IPS-18a (cell line): ENCODE data around the gene TFAP2E.
"Not testable (repeated sequence)": the region's sequence is repeated elsewhere in the genome, so short reads cannot be mapped to it uniquely, and the experiment has no call there.

Experiments
- H3K27ac ChIP-seq: one replicate; pipeline ENCODE4 v1.5.1; 2013; ENCODE audit warnings: low read length
- H3K27me3 ChIP-seq: one replicate; pipeline ENCODE4 v1.6.1; 2013; ENCODE audit warnings: mild to moderate bottlenecking, low read length; ENCODE audit not compliant: control insufficient read depth, insufficient read depth
- H3K36me3 ChIP-seq: one replicate; pipeline ENCODE4 v1.6.1; 2013; ENCODE audit warnings: low read depth, low read length; ENCODE audit not compliant: control insufficient read depth
- H3K4me1 ChIP-seq: one replicate; pipeline ENCODE4 v1.6.1; 2013; ENCODE audit warnings: low read depth, low read length; ENCODE audit not compliant: control insufficient read depth
- H3K4me3 ChIP-seq: one replicate; pipeline ENCODE4 v1.5.1; 2013; ENCODE audit warnings: low read length
- H3K9ac ChIP-seq: one replicate; pipeline ENCODE4 v1.6.1; 2013; ENCODE audit warnings: mild to moderate bottlenecking, low read length, moderate library complexity
- H3K9me3 ChIP-seq: one replicate; pipeline ENCODE4 v1.6.1; 2013; ENCODE audit warnings: low read depth, low read length; ENCODE audit not compliant: control insufficient read depth

Gene TFAP2E

GRCh38 chr1:35567947-35568558 is 5.1 kb upstream of the TFAP2E start:
- peaks cover 40% of the 10 kb centered on the region for H3K27me3 ChIP-seq
- no peaks in the 10 kb centered on the region for H3K9me3 ChIP-seq
- no peaks in the 10 kb centered on the region for H3K4me1 ChIP-seq
- H3K36me3 ChIP-seq, result peaks cover 12% of the 10 kb centered on the region
- H3K9ac ChIP-seq, result no peak overlapping the region
- H3K27ac ChIP-seq, result no peak overlapping the region
- no peak overlapping the region for H3K4me3 ChIP-seq

GRCh38 chr1:35568975-35569395 is 4.1 kb upstream of the TFAP2E start:
- H3K9ac ChIP-seq, result no peak overlapping the region
- H3K36me3 ChIP-seq, result peaks cover 5% of the 10 kb centered on the region
- no peak overlapping the region for H3K4me3 ChIP-seq
- peaks cover 50% of the 10 kb centered on the region for H3K27me3 ChIP-seq
- no peak overlapping the region for H3K27ac ChIP-seq
- H3K9me3 ChIP-seq, result no peaks in the 10 kb centered on the region
- H3K4me1 ChIP-seq, result no peaks in the 10 kb centered on the region

- no peak overlapping the region for H3K4me3 ChIP-seq
- no peaks in the 10 kb centered on the region for H3K9me3 ChIP-seq
- H3K9ac ChIP-seq, result no peak overlapping the region
- no peak overlapping the region for H3K27ac ChIP-seq
- peaks cover 59% of the 10 kb centered on the region for H3K27me3 ChIP-seq
- H3K36me3 ChIP-seq, result peaks cover 4% of the 10 kb centered on the region
- no peaks in the 10 kb centered on the region for H3K4me1 ChIP-seq
Measured at GRCh38 chr1:35569936-35570335, 3.2 kb upstream of the TFAP2E start.

GRCh38 chr1:35570589-35571137 is 2.5 kb upstream of the TFAP2E start:
- no peaks in the 10 kb centered on the region for H3K9me3 ChIP-seq

GRCh38 chr1:35571263-35571662 is 1.9 kb upstream of the TFAP2E start:
- Histone ChIP-seq H3K36me3 (peaks cover 4% of the 10 kb centered on the region), H3K4me3 (no peak overlapping the region), H3K27me3 (peaks cover 72% of the 10 kb centered on the region)

More at GRCh38 chr1:35570589-35571137, 2.5 kb upstream of the TFAP2E start:
- no peak overlapping the region for H3K4me3 ChIP-seq
- H3K27me3 ChIP-seq, result peaks cover 66% of the 10 kb centered on the region
- no peaks in the 10 kb centered on the region for H3K4me1 ChIP-seq
- H3K27ac ChIP-seq, result no peak overlapping the region
- H3K36me3 ChIP-seq, result peaks cover 4% of the 10 kb centered on the region
- no peak overlapping the region for H3K9ac ChIP-seq

GRCh38 chr1:35572296-35572695 is 818 bp upstream of the TFAP2E start:
- Histone ChIP-seq H3K36me3 (no peaks in the 10 kb centered on the region), H3K27me3 (peaks cover 83% of the 10 kb centered on the region), H3K9ac (no peak overlapping the region), H3K27ac (no peak overlapping the region), H3K4me3 (no peak overlapping the region), H3K9me3 (no peaks in the 10 kb centered on the region), H3K4me1 (peaks cover 4% of the 10 kb centered on the region)

More at GRCh38 chr1:35571263-35571662, 1.9 kb upstream of the TFAP2E start:
- Histone ChIP-seq H3K9me3 (no peaks in the 10 kb centered on the region), H3K4me1 (peaks cover under 1% of the 10 kb centered on the region), H3K27ac (no peak overlapping the region), H3K9ac (no peak overlapping the region)

GRCh38 chr1:35574125-35574654 is 1.1 kb downstream of the TFAP2E start:
- Histone ChIP-seq H3K4me3 (no peak overlapping the region), H3K36me3 (no peaks in the 10 kb centered on the region), H3K9ac (no peak overlapping the region), H3K27me3 (peaks cover 98% of the 10 kb centered on the region), H3K27ac (no peak overlapping the region), H3K9me3 (no peaks in the 10 kb centered on the region), H3K4me1 (peaks cover 4% of the 10 kb centered on the region)

GRCh38 chr1:35574655-35575415 is 1.7 kb downstream of the TFAP2E start:
- Histone ChIP-seq H3K27ac (no peak overlapping the region), H3K36me3 (no peaks in the 10 kb centered on the region), H3K9ac (no peak overlapping the region), H3K4me3 (no peak overlapping the region), H3K4me1 (peaks cover 4% of the 10 kb centered on the region), H3K27me3 (peaks cover 100% of the 10 kb centered on the region), H3K9me3 (no peaks in the 10 kb centered on the region)

- peaks cover 4% of the 10 kb centered on the region for H3K4me1 ChIP-seq
- H3K4me3 ChIP-seq, result no peak overlapping the region
- H3K27me3 ChIP-seq, result peaks cover 93% of the 10 kb centered on the region
- H3K9ac ChIP-seq, result no peak overlapping the region
- H3K27ac ChIP-seq, result no peak overlapping the region
- H3K9me3 ChIP-seq, result no peaks in the 10 kb centered on the region
- H3K36me3 ChIP-seq, result no peaks in the 10 kb centered on the region
Measured at GRCh38 chr1:35575416-35575958, 2.4 kb downstream of the TFAP2E start.

- no peak overlapping the region for H3K9ac ChIP-seq
- no peak overlapping the region for H3K4me3 ChIP-seq
Measured at GRCh38 chr1:35576061-35576765, 3.1 kb downstream of the TFAP2E start.

GRCh38 chr1:35576766-35577070 is 3.6 kb downstream of the TFAP2E start:
- not testable (repeated sequence) for H3K4me1 ChIP-seq, H3K9me3 ChIP-seq, H3K9ac ChIP-seq, H3K36me3 ChIP-seq, H3K27ac ChIP-seq
- peak overlapping the region; percentile 50 for H3K4me3 ChIP-seq
- H3K27me3 ChIP-seq, result peaks cover 81% of the 10 kb centered on the region

More at GRCh38 chr1:35576061-35576765, 3.1 kb downstream of the TFAP2E start:
- H3K36me3 ChIP-seq, result no peaks in the 10 kb centered on the region
- no peaks in the 10 kb centered on the region for H3K9me3 ChIP-seq
- H3K4me1 ChIP-seq, result peaks cover 4% of the 10 kb centered on the region
- peaks cover 86% of the 10 kb centered on the region for H3K27me3 ChIP-seq
- no peak overlapping the region for H3K27ac ChIP-seq
